Measurements from ENCODE around the gene MFSD12.

Gene MFSD12

DNA sequence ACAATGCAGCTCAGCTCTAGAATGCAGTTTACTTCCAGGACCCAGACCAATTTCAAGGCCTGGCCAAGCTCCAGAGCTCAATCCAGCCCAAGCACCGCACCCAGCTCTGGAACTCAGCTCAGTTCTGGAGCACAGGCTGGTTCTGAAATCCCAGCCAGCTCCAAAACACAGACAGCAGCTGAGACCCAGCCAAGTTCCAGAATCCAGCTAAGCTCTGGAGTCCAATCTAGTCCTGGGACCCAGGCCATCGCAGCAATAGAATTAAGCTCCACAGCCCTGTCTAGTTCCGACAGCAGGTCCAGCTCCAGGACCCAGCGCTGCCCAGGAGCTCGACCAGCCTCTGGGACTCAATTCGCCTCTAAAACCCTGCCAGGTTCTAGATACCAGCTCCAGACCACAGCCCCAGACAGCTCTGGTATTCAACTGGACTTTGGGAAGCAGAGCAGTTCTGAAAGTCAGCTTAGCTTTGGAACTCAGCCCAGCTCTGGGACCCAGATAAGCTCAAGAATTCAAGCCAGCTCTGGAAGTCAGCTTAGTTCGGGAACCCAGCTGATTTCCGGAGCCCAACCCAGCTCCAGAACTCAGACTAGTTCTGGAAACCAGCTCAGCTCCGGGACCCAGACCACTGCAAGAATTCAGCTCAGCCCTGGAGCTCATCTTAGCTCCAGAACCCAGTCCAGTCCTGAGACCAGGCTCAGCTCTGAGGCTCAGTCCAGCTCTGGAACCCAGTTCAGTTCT is 34.7 kb upstream of the MFSD12 start:
- H3K79me2 ChIP-seq (ENCODE audit: insufficient read depth, low read length), result no peaks in the 10 kb centered on the region
- H3K27me3 ChIP-seq (ENCODE audit: insufficient read depth, low read length, poor library complexity, severe bottlenecking), result no peaks in the 10 kb centered on the region
- no peak overlapping the region for H3K9ac ChIP-seq (ENCODE audit: low read depth, low read length, poor library complexity, severe bottlenecking)
- TF ChIP-seq, protein P1, sequence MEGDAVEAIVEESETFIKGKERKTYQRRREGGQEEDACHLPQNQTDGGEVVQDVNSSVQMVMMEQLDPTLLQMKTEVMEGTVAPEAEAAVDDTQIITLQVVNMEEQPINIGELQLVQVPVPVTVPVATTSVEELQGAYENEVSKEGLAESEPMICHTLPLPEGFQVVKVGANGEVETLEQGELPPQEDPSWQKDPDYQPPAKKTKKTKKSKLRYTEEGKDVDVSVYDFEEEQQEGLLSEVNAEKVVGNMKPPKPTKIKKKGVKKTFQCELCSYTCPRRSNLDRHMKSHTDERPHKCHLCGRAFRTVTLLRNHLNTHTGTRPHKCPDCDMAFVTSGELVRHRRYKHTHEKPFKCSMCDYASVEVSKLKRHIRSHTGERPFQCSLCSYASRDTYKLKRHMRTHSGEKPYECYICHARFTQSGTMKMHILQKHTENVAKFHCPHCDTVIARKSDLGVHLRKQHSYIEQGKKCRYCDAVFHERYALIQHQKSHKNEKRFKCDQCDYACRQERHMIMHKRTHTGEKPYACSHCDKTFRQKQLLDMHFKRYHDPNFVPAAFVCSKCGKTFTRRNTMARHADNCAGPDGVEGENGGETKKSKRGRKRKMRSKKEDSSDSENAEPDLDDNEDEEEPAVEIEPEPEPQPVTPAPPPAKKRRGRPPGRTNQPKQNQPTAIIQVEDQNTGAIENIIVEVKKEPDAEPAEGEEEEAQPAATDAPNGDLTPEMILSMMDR (conservative IDR thresholded peaks at IDR 0.05; ENCODE audit: low read length), result no peak
- no peak for TF ChIP-seq EZH2phosphoT487 (IDR thresholded peaks at IDR 0.05; ENCODE audit: borderline replicate concordance)
- H3K9me2 ChIP-seq (replicated peaks; ENCODE audit: low read depth, low read length), result no peaks in the 10 kb centered on the region
- H3K9me3 ChIP-seq (ENCODE audit: insufficient read depth, low read depth, low read length), result peaks cover 6% of the 10 kb centered on the region; the same call in 1 of the 2 replicates
- no peak overlapping the region for H2AFZ ChIP-seq (ENCODE audit: low read length)
- H3F3A ChIP-seq (ENCODE audit: low read depth), result no peaks in the 10 kb centered on the region
- no peaks in the 10 kb centered on the region for H3K36me3 ChIP-seq (ENCODE audit: insufficient read depth, low read length)
- H3K4me3 ChIP-seq (ENCODE audit: low read length, poor library complexity, severe bottlenecking), result no peak overlapping the region
- no peaks in the 10 kb centered on the region for H4K20me1 ChIP-seq (ENCODE audit: insufficient read depth, low read length, poor library complexity, severe bottlenecking)
- H3K4me1 ChIP-seq (ENCODE audit: insufficient read depth, low read length, poor library complexity, severe bottlenecking), result no peaks in the 10 kb centered on the region
- H3K4me2 ChIP-seq (ENCODE audit: low read depth, low read length, poor library complexity, severe bottlenecking), result no peak overlapping the region

DNA sequence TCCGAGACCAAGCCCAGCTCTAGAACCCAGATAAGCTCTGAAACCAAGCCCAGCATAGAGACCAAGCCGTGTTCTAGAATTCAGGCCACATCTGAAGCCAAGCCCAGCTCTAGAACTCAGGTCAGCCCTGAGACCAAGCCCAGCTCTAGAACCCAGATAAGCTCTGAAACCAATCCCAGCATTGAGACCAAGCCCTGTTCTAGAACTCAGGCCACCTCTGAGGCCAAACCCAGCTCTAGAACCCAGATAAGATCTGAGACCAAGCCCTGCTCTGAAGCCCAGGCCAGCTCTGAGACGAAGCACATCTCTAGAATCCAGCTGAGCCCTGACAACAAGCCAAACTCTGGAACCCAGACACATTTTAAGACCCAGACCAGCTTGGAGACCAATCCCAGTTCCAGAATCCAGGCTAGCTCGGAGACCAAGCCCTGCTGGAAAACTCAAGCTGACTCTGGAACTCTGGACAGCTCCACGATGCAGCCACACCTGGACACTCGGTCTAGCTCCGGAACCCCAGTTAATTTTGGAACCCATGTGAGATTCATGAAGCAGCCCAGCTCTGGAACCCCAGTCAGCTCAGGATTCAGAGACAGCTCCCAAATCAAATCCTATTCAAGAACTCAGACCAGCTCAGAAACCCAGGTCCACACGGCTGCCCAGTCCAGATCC is 33.7 kb upstream of the MFSD12 start:
- TF ChIP-seq, protein P1 (conservative IDR thresholded peaks at IDR 0.05; ENCODE audit: low read length), result no peak
- TF ChIP-seq EZH2phosphoT487 (IDR thresholded peaks at IDR 0.05; ENCODE audit: borderline replicate concordance), result no peak
- no peaks in the 10 kb centered on the region for H3K27me3 ChIP-seq (ENCODE audit: insufficient read depth, low read length, poor library complexity, severe bottlenecking)
- no peak overlapping the region for H3K4me3 ChIP-seq (ENCODE audit: low read length, poor library complexity, severe bottlenecking)
- peaks cover 6% of the 10 kb centered on the region; the same call in 1 of the 2 replicates for H3K9me3 ChIP-seq (ENCODE audit: insufficient read depth, low read depth, low read length)
- H3K4me2 ChIP-seq (ENCODE audit: low read depth, low read length, poor library complexity, severe bottlenecking), result no peak overlapping the region
- no peaks in the 10 kb centered on the region for H3K79me2 ChIP-seq (ENCODE audit: insufficient read depth, low read length)
- no peak overlapping the region for H3K9ac ChIP-seq (ENCODE audit: low read depth, low read length, poor library complexity, severe bottlenecking)
- H3K4me1 ChIP-seq (ENCODE audit: insufficient read depth, low read length, poor library complexity, severe bottlenecking), result no peaks in the 10 kb centered on the region
- H3K36me3 ChIP-seq (ENCODE audit: insufficient read depth, low read length), result no peaks in the 10 kb centered on the region
- H3F3A ChIP-seq (ENCODE audit: low read depth), result no peaks in the 10 kb centered on the region
- no peak overlapping the region for H2AFZ ChIP-seq (ENCODE audit: low read length)
- H3K9me2 ChIP-seq (replicated peaks; ENCODE audit: low read depth, low read length), result no peaks in the 10 kb centered on the region
- H4K20me1 ChIP-seq (ENCODE audit: insufficient read depth, low read length, poor library complexity, severe bottlenecking), result no peaks in the 10 kb centered on the region

DNA sequence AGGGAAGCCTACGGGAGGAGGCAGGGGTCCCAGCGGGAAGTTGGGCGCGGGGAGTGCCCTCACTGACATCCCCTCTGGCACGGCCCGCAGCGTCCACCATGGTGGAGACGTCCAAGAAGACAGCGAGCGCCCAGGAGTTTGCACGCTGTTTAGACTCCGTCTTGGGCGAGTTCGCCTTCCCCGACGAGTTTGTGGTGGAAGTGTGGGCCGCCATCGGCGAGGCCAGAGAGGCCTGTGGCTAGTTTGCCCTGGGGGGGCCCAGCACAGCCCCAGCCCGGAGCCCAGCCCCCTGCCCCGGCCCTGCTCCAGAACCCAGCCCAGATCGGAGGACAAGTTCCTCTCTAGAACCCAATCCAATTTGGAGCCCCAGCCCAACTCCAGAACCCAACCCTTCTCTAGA is 32.6 kb upstream of the MFSD12 start:
- H3K4me1 ChIP-seq (ENCODE audit: insufficient read depth, low read length, poor library complexity, severe bottlenecking), result no peaks in the 10 kb centered on the region
- H3K27me3 ChIP-seq (ENCODE audit: insufficient read depth, low read length, poor library complexity, severe bottlenecking), result no peaks in the 10 kb centered on the region
- H3K9ac ChIP-seq (ENCODE audit: low read depth, low read length, poor library complexity, severe bottlenecking), result no peak overlapping the region
- H3K36me3 ChIP-seq (ENCODE audit: insufficient read depth, low read length), result no peaks in the 10 kb centered on the region
- H3K79me2 ChIP-seq (ENCODE audit: insufficient read depth, low read length), result no peaks in the 10 kb centered on the region
- no peaks in the 10 kb centered on the region for H3F3A ChIP-seq (ENCODE audit: low read depth)
- H4K20me1 ChIP-seq (ENCODE audit: insufficient read depth, low read length, poor library complexity, severe bottlenecking), result no peaks in the 10 kb centered on the region
- no peaks in the 10 kb centered on the region for H3K9me2 ChIP-seq (replicated peaks; ENCODE audit: low read depth, low read length)
- no peak overlapping the region for H3K4me2 ChIP-seq (ENCODE audit: low read depth, low read length, poor library complexity, severe bottlenecking)
- TF ChIP-seq, protein P1 (conservative IDR thresholded peaks at IDR 0.05; ENCODE audit: low read length), result no peak
- TF ChIP-seq EZH2phosphoT487 (IDR thresholded peaks at IDR 0.05; ENCODE audit: borderline replicate concordance), result no peak
- H3K4me3 ChIP-seq (ENCODE audit: low read length, poor library complexity, severe bottlenecking), result no peak overlapping the region
- H3K9me3 ChIP-seq (ENCODE audit: insufficient read depth, low read depth, low read length), result peaks cover 6% of the 10 kb centered on the region; the same call in 1 of the 2 replicates
- H2AFZ ChIP-seq (ENCODE audit: low read length), result no peak overlapping the region

Measured in Loucy (cell line).